Inflammatory macrophage (primary cell): ENCODE data around the gene PCIF1.
"Not testable (repeated sequence)": the region's sequence is repeated elsewhere in the genome, so short reads cannot be mapped to it uniquely, and the experiment has no call there.

Experiments
- DNase-seq, 2 donors: peaks; one replicate each; pipeline ENCODE4 v3.0.0-alpha.2; 2020 to 2022
- total RNA-seq, 18 experiments: gene quantifications; one replicate each; lab custom pipeline; 2026; ENCODE audit warnings: mixed read lengths in 6 of 18, inconsistent platforms in 2 of 18; lab: John Stamatoyannopoulos, UW

Gene PCIF1
- total RNA-seq, result 3.9 to 19.3 (median 8.2) reads per million in 18 experiments

DNA sequence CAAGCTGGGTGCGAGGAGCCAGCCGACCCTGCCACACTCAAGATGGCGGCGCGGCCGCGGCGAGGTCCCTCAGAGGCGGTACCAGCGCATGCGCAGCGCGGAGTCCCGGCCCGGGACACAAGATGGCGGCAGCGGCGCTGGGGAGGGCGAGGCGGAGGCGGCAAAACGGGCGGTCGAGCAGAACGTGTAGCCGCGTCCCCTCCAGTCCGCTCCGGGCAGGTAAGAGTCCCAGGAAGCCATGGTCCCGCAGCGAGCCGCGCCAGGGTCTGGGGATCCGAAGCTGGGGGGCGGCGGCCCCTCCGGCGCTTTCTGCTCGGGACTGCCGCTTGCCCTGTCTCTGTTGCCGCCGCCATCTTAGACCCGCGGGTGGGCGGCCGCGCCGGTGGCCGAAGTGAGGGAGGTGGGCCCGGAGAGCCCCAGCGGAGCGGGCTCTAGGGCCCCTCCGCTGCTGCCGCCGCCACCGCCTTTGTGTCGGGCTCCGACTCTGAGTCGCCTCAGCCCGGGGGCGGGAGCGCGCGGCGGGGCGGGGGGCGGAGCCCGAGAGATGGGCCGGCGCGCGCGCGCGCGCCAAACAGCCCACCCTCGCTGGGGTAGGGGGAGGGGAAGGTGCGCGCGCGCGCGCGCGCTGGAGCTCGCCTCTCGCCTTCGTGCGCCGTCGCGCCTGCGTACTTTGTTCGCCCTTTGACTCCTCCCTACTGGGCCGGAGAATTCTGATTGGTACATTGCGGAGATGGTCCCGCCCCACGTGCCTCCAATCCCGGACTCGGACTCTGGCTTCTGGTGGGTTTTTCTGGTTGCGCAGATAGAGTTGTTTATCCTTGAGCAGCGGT lies at the start of gene PCIF1:
PCIF1 (plus strand) TSS at position 98 of the 830 bp plus-strand sequence. CDS start 4,317 bp downstream, outside the sequence.
- DNase-seq, result peak; percentile 99

DNA sequence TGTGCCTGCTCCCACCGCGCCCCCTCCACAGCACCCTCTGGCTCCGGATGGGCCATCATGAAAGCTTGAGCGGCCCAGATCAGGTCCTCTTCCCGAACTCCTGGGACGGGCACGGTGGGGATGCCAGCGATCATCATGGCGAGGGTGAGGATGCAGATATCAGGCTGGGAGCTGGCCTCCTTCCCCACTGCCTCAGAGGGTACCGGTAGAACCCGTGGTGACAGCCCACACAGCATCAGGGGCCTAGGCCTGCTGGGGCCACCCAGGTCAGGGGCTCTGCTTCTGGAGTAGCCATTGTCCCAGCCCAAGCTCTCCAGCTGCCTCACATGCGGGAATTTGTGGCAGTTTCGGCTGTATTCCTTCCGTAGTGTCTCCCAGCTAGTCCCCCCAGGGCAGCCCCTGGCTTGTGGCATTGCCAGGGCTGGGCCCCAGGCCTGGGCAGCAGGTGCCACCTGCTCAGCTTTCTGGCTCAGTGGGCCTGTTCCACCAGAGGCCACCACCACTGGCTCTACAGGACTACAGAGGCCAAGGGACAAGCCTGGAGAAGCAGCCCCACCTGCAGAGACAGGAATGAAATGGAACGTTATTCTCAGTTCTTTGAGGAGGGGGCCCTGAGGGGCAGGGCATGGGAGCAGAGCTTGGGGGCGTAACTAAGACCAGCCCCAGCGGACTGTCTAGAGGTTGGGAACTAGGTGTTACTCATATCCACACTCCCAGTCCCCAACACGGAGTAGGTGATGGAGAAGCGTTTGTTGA lies 47.7 kb upstream of the PCIF1 start:
- DNase-seq, result no peak

DNA sequence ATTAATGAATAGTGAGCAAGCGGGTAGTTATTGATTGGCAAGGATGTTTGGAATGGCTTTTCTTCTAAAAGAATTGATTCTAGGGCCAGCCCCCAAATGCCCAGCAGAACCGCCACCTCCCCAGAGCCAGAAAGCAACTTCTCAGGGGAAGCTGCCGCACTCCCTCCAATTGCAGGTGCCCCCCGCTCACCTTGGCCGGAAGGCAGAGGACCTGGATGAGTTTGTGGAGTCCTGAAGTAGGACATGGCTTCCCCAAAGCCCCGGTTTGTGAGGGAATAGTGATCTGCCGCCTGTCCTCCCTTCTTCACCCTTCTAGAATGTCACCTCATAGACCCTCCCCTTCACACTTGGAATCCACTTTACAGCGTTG lies 47.2 kb upstream of the PCIF1 start, which contains the start of gene SPATA25:
SPATA25 (minus strand) TSS at position 277 of the 370 bp plus-strand sequence; CDS start at position 245, 32 bp downstream.
- no peak for DNase-seq

DNA sequence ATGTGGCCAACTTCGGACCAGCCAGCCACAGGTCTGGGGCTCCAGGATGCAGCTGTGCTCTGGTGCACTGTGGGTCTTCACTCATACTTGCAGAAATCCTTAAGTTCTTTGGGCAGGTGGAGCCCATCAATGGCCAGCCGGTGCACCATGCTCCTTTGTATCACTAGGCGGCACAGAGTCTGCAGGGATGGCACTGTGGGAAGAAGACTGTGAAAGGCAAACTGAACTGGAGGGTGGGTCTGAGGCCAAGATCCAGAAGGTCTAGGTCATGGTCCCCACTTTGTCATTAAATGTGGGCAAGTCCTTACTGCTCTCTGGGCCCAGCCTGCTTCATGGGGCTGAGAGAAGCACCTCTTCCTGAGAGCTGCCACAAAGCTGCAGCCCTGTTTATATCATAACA lies 45.8 kb upstream of the PCIF1 start:
- no peak for DNase-seq

DNA sequence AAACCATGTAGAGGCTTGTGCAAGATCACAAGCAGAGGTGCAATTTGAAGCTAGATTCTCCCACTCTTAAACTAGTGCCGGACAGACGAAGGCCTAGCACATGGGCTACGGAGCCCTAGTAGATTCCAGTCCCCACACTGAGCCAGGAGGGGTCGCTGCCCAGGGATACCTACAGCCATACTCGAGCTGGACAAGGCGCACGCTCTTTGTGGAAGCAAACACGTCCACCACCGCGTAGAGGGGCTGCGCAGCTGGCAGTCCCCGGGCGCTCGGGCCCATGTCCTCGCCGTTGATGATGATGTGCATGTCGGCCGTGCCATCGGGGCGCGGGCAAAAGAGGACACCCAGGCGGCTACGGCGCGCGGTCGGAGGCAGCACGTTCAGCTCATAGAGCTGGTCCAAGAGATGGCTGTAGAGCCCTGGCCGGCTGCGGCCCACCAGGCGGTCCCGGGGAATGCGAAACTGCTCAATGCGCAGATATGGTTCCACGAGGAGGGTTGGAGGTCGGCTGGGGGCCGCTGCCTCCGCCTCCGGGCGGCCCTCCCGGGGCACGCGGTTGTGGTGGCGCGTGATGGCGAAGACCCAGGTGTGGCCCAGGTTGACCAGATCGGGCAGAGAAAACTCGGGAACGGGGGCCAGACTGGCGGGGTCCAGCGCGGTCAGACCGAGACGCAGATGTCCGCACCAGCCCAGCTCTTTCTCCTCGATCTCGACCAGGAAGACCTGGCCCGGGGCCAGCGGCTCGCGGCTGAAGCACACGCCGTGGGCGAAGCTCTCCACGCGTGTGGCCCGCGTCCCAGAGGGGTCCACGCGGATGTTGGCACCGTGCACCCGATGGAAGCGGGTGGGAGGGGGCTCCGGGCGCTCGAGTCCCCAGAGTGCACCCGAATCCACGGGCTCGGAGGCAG lies 44.2 kb upstream of the PCIF1 start:
- DNase-seq, result peak; percentile 76 to 77

DNA sequence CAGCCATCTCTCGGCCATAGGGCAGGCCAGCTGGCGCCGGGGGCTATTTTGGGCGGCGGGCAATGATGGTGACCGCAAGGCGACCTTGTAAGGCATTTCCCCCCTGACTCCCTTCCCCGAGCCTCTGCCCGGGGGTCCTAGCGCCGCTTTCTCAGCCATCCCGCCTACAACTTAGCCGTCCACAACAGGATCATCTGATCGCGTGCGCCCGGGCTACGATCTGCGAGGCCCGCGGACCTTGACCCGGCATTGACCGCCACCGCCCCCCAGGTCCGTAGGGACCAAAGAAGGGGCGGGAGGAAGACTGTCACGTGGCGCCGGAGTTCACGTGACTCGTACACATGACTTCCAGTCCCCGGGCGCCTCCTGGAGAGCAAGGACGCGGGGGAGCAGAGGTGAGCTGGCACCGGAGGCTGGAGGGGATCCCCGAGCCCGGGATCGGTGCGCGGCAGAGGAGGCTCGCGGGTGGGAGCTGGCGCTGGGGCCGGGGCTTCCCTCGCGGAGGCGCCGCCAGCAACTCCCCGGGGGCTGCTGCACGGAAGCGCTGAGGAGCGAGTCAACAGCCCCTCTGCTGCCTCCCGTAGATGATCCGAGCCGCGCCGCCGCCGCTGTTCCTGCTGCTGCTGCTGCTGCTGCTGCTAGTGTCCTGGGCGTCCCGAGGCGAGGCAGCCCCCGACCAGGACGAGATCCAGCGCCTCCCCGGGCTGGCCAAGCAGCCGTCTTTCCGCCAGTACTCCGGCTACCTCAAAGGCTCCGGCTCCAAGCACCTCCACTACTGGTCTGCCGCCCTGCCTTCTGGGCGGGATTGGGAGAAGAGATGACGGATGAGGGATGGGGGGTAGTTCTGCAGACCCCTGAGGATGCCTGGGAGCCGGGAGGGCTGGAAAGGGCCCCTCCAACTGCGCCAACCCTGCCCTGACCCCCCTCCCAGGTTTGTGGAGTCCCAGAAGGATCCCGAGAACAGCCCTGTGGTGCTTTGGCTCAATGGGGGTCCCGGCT lies 43.2 kb upstream of the PCIF1 start, which contains the start of the genes CTSA and NEURL2:
CTSA (plus strand) TSS at position 351 of the 999 bp plus-strand sequence; CDS start at position 585, 234 bp downstream.
NEURL2 (minus strand) TSS at position 224 of the 999 bp plus-strand sequence; CDS start at position 7, 217 bp downstream.
- DNase-seq, result peak; percentile 77 to 84

DNA sequence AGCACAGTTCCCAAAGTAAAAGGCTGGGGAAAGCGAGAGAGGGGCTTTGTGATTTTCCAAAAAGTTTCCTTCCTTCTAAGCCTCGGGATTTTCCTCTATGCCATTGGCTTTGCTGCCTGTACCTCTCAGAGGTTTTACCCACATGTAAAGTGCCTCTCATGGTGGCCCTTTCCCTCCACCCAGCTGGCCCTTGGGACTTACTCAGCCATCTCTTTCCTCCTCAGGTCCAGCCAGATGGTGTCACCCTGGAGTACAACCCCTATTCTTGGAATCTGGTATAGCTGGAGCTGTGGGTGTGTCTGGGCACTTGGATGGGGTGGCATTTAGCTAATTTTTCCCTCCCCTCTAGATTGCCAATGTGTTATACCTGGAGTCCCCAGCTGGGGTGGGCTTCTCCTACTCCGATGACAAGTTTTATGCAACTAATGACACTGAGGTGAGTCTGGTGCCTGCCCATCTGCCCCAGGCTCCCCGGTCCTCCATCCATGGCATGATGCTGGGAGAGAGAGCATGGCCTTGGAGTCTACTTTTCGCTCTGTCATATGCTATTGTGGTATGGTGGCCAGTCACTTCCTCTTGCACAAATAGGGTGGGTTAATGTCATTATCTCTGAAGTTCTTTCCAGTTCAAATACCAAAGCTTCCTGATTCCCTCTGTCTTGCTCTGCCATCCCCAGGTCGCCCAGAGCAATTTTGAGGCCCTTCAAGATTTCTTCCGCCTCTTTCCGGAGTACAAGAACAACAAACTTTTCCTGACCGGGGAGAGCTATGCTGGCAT lies 42.2 kb upstream of the PCIF1 start:
- peak; percentile 52 to 59 for DNase-seq

DNA sequence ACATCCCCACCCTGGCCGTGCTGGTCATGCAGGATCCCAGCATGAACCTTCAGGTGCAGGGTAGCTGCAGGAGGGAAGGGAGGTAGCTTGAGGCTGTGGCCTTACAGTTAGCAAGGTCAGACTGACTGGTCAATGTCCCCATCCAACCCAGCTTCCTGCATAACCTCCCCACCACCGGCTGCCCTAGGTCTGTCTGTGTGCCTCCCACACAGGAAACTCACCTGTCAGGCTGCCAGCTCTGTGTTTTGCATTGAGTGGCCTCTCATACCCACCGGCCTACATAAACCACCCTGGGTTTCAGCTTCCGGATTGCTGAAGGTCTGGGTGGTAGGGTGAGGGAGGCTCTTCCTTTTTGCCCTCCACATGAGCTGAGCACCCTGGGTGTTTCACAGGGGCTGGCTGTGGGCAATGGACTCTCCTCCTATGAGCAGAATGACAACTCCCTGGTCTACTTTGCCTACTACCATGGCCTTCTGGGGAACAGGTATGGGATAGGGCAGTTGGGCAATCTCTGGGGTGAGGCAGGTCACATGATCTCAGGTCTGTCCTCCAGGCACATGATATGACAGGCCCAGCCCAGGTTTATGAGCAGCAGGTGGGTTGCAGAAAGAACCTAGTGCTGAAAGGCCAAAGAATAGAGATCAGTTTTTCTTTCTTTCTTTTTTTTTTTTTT lies 41.5 kb upstream of the PCIF1 start:
- DNase-seq, result no peak

DNA sequence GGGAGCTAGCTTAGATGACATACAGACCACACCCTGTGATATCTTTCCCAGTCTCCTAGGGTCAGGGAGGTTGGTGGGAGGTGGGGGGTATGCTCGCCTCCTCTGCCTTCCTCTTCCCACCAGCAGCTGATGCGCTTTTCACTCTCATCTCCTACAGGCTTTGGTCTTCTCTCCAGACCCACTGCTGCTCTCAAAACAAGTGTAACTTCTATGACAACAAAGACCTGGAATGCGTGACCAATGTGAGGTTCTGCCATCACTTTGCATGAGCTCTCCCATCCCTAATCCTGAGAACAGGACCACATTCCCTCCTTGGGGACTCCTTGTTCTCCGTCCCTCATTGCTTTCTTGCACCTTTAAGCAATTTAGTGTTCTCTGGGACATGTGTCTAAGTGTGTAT lies 40.7 kb upstream of the PCIF1 start:
- no peak for DNase-seq

DNA sequence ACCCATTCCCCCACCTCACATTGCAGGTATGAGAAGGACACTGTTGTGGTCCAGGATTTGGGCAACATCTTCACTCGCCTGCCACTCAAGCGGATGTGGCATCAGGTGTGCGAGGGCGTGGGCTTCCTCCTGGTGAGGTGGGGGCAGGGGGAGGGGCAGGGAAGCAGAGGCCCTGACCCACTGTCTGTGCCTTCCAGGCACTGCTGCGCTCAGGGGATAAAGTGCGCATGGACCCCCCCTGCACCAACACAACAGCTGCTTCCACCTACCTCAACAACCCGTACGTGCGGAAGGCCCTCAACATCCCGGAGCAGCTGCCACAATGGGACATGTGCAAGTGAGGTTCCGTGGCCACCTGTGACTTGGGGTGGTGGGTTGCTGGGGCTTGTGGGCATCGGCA lies 39.7 kb upstream of the PCIF1 start:
- no peak for DNase-seq

DNA sequence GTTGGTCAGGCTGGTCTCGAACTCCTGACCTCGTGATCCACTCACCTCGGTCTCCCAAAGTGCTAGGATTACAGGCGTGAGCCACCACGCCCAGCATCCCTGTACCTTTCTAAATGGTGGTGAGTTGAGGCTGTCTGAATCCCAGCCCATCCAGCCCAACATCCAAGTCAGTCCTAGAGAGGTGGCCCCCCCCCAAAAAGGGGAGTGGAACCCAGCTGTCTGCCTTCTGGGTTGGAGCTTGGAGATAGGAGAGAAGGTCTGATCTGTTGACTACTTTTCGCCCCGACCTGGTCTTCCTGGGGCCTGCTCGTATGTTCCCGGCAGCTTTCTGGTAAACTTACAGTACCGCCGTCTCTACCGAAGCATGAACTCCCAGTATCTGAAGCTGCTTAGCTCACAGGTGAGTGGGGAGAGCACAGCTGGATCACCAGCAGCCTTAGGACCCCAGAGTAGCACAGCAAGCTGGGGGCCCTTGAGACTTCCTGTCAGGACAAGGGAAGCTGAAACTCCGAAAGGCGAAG lies 37.8 kb upstream of the PCIF1 start:
- DNase-seq, result no peak

DNA sequence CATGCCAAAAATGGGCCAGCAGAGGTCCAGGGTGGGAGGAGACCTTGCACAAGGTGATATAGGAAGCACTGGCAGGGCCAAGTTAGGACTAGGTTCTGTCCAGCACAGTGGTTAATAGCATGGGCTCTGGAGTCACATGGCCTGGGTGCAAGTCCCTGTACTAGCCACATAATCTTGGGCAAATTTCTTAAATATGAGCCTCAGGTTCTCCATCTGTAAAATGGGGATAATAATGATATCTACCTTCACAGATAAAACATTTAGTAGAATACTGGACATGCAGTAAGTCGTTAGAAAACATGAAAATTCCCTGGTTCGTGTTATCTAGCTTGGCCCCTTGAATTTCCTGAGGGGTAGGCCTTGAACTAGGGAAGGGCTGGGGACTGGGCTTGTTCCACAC lies 37.2 kb upstream of the PCIF1 start:
- no peak for DNase-seq

DNA sequence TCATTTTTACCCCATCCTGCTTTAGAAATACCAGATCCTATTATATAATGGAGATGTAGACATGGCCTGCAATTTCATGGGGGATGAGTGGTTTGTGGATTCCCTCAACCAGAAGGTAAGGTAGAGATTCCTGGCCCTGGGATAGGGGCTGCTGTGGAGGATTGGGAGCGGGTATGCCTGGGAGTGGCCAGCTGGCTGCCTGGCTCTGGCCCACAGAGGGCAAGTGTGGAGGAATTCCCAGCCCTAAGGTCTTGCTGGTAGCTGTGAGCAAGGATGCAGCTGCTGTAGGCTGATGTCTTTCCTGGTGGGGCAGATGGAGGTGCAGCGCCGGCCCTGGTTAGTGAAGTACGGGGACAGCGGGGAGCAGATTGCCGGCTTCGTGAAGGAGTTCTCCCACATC lies 36.8 kb upstream of the PCIF1 start:
- no peak for DNase-seq

DNA sequence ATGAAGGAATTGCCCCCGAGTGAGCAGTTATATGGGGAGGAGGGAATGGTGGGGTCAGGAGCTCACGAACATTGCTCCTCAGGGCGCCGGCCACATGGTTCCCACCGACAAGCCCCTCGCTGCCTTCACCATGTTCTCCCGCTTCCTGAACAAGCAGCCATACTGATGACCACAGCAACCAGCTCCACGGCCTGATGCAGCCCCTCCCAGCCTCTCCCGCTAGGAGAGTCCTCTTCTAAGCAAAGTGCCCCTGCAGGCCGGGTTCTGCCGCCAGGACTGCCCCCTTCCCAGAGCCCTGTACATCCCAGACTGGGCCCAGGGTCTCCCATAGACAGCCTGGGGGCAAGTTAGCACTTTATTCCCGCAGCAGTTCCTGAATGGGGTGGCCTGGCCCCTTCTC lies 36.2 kb upstream of the PCIF1 start:
- no peak for DNase-seq

DNA sequence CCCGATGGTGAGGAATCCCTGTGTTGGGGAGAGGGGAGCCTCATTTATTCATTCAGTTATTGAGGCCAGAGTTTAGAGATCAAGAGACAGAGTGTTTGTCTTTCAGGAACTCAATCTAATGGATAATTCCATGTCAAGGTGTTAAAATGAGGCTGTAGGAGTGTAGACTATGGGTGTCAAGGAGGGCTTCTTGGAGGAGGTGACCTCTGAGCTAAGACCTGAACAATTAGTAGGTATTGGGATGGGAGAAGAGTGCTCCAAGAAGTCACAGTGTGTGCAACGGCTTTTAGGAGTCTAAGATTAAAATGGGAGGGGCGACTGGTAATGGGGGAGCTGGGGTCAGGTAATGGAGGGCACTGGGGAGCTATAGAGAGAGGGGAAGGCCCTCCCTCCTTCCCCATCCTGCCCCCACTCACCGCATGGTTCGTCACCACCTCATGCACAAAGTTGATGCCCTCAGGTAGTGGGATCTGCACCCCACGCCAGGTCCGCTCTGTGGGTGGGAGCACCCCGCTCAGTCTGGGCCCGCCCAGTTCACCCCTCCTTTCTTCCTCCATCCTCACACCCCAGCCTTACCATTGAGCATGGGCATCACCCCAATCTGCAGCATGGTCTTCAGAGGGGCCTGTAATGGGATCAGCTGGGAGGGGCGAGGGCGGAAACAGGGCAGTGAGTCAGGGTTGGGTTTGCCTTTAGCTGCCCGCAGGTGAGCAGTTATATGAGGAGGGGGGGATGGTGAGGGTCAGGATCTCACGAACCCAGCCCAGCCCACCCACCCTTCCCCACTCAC lies 35.2 kb upstream of the PCIF1 start:
- DNase-seq, result no peak

DNA sequence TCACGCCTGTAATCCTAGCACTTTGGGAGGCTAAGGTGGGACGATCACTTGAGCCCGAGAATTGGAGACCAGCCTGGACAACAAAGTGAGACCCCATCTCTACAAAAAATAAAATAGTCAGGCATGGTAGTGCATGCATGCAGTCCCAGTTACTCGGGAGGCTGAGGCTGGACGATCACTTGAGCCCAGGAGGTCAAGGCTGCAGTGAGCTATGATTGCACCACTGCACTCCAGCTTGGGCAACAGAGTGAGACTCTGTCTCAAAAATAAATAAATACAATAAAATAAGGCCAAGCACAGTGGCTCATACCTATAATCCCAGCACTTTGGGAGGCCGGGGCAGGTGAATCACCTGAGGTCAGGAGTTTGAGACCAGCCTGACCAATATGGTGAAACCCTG lies 33.2 kb upstream of the PCIF1 start:
- not testable (repeated sequence) for DNase-seq

DNA sequence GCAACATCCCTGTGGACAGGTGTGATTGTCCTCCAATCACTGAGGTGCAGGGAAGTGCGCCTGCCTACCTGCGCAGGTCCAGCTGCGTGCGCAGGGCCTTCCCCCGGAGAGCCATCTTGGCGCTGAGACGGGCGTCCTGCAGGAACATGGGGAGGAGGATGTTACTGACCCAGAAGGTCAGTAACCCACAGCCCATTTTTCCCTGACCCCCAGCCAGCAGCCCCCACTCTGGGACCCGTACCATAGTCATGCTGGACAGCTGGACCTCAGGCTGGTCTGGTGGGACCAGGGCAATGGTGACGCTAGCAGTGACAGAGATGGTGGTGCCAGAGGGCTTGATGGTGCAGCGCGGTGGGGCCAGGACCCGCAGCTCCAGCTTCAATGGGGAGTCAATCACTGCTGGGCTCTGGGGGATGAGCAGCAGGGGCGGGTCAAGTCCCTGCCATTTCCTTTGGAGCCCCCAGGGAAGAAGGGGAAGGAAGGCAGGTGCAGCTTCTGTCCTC lies 32.2 kb upstream of the PCIF1 start:
- DNase-seq, result no peak
